Muscle layer of duodenum (tissue), 2 donors: Measurements from ENCODE around the gene ZNF627.
"Not testable (repeated sequence)": the region's sequence is repeated elsewhere in the genome, so short reads cannot be mapped to it uniquely, and the experiment has no call there.

Experiments
- H3K27ac ChIP-seq: one replicate; pipeline ENCODE4 v1.7.0; 2013; ENCODE audit warnings: mild to moderate bottlenecking, low read length
- H3K27me3 ChIP-seq: one replicate; pipeline ENCODE4 v1.7.0; 2013; ENCODE audit warnings: low read depth, mild to moderate bottlenecking, control low read depth, low read length
- H3K36me3 ChIP-seq, 2 donors: one replicate each; pipeline ENCODE4 v1.7.0; 2013; ENCODE audit warnings: low read length in 2 of 2, control low read depth in 1 of 2, mild to moderate bottlenecking in 1 of 2; ENCODE audit not compliant: insufficient read depth in 2 of 2, control insufficient read depth in 1 of 2
- H3K4me1 ChIP-seq, 2 donors: one replicate each; pipeline ENCODE4 v1.7.0; 2013; ENCODE audit warnings: low read length in 2 of 2, mild to moderate bottlenecking in 2 of 2, control low read depth in 1 of 2, moderate library complexity in 1 of 2; ENCODE audit not compliant: insufficient read depth in 2 of 2, control insufficient read depth in 1 of 2
- H3K4me3 ChIP-seq, 2 donors: one replicate each; pipeline ENCODE4 v1.7.0; 2013; ENCODE audit warnings: low read length in 2 of 2, low read depth in 1 of 2, mild to moderate bottlenecking in 1 of 2
- H3K9me3 ChIP-seq, 2 donors: one replicate each; pipeline ENCODE4 v1.7.0; 2013; ENCODE audit warnings: low read length in 2 of 2, control low read depth in 1 of 2, mild to moderate bottlenecking in 1 of 2; ENCODE audit not compliant: control insufficient read depth in 1 of 2
- donor health status: healthy.

The ZNF627 gene

DNA sequence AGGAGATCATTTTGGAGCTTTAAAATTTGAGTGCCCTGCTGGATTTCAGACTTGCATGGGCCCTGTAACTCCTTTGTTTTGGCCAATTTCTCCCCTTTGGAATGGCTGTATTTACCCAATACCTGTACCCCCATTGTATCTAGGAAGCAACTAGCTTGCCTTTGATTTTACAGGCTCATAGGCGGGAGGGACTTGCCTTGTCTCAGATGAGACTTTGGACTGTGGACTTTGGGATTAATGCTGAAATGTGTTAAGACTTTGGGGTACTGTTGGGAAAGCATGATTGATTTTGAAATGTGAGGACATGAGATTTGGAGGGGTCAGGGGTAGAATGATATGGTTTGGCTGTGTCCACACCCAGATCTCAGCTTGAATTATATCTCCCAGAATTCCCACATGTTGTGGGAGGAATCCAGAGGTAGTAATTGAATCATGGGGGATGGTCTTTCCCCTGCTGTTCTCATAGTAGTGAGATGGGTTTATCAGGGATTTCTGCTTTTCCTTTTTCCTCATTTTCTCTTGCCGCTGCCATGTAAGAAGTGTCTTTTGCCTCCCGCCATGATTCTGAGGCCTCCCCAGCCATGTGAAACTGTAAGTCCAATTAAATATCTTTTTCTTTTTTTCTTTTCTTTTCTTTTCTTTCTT, 36.9 kb downstream of the ZNF627 start:
- not testable (repeated sequence) for H3K27ac ChIP-seq, H3K36me3 ChIP-seq, H3K27me3 ChIP-seq, H3K4me1 ChIP-seq, H3K4me3 ChIP-seq, H3K9me3 ChIP-seq

GRCh38 chr19:11639245-11639601, 41.9 kb downstream of the ZNF627 start:
- no peak overlapping the region for H3K27ac ChIP-seq

GRCh38 chr19:11639602-11640471, 42.6 kb downstream of the ZNF627 start:
- Histone ChIP-seq H3K36me3 (no peaks in the 10 kb centered on the region), H3K4me3 (peak overlapping the region; percentile 66 to 81), H3K9me3 (no peaks in the 10 kb centered on the region), H3K27me3 (no peaks in the 10 kb centered on the region), H3K4me1 (no peaks in the 10 kb centered on the region), H3K27ac (peak overlapping the region; percentile 31)

More at GRCh38 chr19:11639245-11639601, 41.9 kb downstream of the ZNF627 start:
- H3K4me1 ChIP-seq, result no peaks in the 10 kb centered on the region
- H3K36me3 ChIP-seq, result no peaks in the 10 kb centered on the region
- H3K27me3 ChIP-seq, result no peaks in the 10 kb centered on the region
- H3K4me3 ChIP-seq, result peak overlapping the region in 1 of 2 donors; percentile 81
- no peaks in the 10 kb centered on the region for H3K9me3 ChIP-seq

DNA sequence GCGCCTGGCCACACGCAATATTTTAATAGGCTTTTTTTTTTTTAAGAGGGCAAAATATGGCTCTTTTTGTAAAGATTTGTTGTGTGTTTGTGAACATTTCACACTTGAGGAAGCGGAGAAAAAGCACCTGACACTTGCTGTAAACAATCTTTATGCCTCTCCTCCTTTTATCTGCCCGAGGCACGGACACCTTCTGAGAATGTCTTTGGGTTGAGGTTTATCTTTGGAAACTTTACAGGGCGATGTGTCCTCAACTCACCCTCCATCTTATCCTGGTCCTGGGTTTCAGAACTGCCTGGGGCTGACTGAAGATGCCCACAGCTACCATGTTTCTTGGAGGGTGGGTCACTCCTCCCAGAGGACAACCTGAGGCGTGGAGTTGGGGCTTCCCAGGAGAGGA, 44.0 kb downstream of the ZNF627 start:
- no peaks in the 10 kb centered on the region for H3K4me1 ChIP-seq
- H3K9me3 ChIP-seq, result no peaks in the 10 kb centered on the region
- no peak overlapping the region for H3K4me3 ChIP-seq
- H3K27ac ChIP-seq, result no peak overlapping the region
- no peaks in the 10 kb centered on the region for H3K36me3 ChIP-seq
- no peaks in the 10 kb centered on the region for H3K27me3 ChIP-seq

DNA sequence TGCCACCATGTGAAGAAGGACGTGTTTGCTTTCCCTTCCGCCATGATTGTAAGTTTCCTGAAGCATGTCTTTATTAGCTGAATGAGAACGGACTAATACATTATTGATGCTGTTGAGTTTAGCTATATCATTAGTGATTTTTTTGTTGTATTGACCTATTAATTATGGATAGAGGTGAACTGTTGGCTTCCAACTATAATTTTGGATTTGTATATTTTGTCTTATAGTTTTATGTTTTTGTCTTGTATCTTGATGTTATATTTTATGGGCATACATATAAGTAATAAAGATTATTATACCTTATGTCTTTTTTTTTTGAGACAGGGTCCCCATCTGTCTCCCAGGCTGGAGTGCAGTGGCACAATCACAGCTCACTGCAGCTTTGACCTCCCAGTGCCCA, 45.6 kb downstream of the ZNF627 start:
- Histone ChIP-seq H3K4me3 (no peak overlapping the region), H3K27me3 (no peaks in the 10 kb centered on the region), H3K9me3 (no peaks in the 10 kb centered on the region), H3K36me3 (no peaks in the 10 kb centered on the region), H3K4me1 (no peaks in the 10 kb centered on the region), H3K27ac (no peak overlapping the region)

- H3K4me3 ChIP-seq, result no peak overlapping the region
- H3K9me3 ChIP-seq, result peaks cover 13 to 25% of the 10 kb centered on the region in 2 donors
Measured at GRCh38 chr19:11649941-11650340, 52.7 kb downstream of the ZNF627 start.

DNA sequence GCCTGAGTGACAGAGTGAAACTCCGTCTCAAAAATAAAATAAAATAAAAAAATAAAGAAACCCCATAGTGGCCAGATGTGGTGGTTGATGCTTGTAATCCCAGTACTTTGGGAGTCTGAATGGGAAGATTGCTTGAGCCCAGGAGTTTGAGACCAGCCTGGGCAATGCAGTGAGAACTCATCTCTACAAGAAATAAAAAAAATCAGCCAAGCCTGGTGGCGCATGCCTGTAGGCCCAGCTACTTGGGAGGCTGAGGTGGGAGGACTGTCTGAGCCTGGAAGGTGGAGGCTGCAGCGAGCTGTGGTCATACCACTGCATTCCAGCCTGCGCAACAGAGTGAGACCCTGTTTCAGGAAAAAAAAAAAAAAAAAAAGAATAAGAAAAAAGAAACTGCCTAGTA, 53.8 kb downstream of the ZNF627 start:
- H3K27me3 ChIP-seq, result no peaks in the 10 kb centered on the region
- peak overlapping the region in 1 of 2 donors; percentile 36 for H3K4me3 ChIP-seq
- H3K27ac ChIP-seq, result no peak overlapping the region
- H3K36me3 ChIP-seq, result peaks cover 0 to 20% of the 10 kb centered on the region in 2 donors
- no peaks in the 10 kb centered on the region for H3K4me1 ChIP-seq
- peaks cover 13 to 25% of the 10 kb centered on the region in 2 donors for H3K9me3 ChIP-seq

More at GRCh38 chr19:11649941-11650340, 52.7 kb downstream of the ZNF627 start:
- no peaks in the 10 kb centered on the region for H3K27me3 ChIP-seq
- H3K27ac ChIP-seq, result no peak overlapping the region
- H3K36me3 ChIP-seq, result peaks cover 0 to 20% of the 10 kb centered on the region in 2 donors
- no peaks in the 10 kb centered on the region for H3K4me1 ChIP-seq

DNA sequence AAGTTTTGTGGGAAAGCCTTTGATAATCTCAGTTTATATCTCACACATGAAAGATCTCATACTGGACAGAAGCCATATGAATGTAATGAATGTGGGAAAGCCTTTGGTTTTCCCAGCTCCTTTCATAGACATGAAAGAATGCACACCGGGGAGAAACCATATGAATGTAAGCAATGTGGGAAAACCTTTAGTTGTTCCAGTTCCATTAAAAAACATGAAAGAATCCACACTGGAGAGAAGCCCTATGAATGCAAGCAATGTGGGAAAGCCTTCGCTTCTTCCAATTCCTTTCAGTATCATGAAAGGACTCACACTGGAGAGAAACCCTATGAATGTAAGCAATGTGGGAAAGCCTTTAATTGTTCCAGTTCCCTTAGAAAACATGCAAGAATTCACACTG, 54.8 kb downstream of the ZNF627 start:
- peaks cover 0 to 20% of the 10 kb centered on the region in 2 donors for H3K36me3 ChIP-seq
- peaks cover 13 to 25% of the 10 kb centered on the region in 2 donors for H3K9me3 ChIP-seq
- H3K4me1 ChIP-seq, result no peaks in the 10 kb centered on the region
- H3K4me3 ChIP-seq, result peak overlapping the region in 1 of 2 donors; percentile 36
- no peaks in the 10 kb centered on the region for H3K27me3 ChIP-seq
- H3K27ac ChIP-seq, result no peak overlapping the region

DNA sequence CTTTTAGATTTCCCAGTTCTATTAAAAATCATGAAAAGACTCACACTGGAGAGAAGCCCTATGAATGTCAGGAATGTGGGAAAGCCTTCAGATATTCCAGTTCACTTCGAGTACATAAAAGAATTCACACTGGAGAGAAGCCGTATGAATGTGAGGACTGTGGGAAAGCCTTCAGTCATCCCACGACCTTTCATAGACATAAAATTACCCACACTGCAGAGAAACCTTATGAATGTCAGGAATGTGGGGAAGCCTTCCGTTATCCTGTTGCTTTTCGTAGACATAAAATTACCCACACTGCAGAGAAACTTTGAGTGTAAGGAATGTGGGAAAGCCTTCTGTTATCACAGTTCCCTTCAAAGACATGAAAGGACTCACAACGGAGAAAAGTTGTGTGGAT, 55.2 kb downstream of the ZNF627 start:
- Histone ChIP-seq H3K4me1 (no peaks in the 10 kb centered on the region), H3K36me3 (peaks cover 0 to 20% of the 10 kb centered on the region in 2 donors), H3K4me3 (peak overlapping the region in 1 of 2 donors; percentile 36), H3K27me3 (no peaks in the 10 kb centered on the region), H3K9me3 (peaks cover 13 to 25% of the 10 kb centered on the region in 2 donors), H3K27ac (no peak overlapping the region)

DNA sequence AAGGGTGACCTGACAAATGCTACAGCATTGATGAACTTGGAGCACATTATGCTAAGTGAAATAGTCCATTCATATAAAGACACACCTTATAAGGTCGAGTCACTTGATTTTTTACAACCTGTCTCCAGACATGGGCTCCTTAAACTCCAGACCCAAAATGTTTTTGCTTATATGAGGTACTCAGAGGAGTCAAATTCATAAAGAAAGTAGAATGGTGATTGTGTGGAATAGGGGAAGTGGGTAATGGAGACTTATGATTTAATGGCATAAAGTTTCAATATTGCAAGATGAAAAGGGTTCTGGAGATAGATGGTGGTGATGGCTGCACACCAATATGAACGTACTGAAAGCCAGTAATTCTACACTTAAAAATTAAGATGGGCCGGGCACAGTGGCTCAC, 59.3 kb downstream of the ZNF627 start:
- no peak overlapping the region for H3K27ac ChIP-seq
- H3K9me3 ChIP-seq, result peaks cover 10 to 21% of the 10 kb centered on the region in 2 donors
- peaks cover 0 to 19% of the 10 kb centered on the region in 2 donors for H3K36me3 ChIP-seq
- no peak overlapping the region for H3K4me3 ChIP-seq
- H3K4me1 ChIP-seq, result no peaks in the 10 kb centered on the region
- no peaks in the 10 kb centered on the region for H3K27me3 ChIP-seq

GRCh38 chr19:11657307-11657706, 60.0 kb downstream of the ZNF627 start:
- H3K36me3 ChIP-seq, result peaks cover 0 to 11% of the 10 kb centered on the region in 2 donors
- H3K4me3 ChIP-seq, result no peak overlapping the region
- peaks cover 4 to 13% of the 10 kb centered on the region in 2 donors for H3K9me3 ChIP-seq
- no peaks in the 10 kb centered on the region for H3K27me3 ChIP-seq
- no peak overlapping the region for H3K27ac ChIP-seq
- H3K4me1 ChIP-seq, result no peaks in the 10 kb centered on the region
